Uterine smooth muscle cell (primary cell): Measurements from ENCODE around the gene GSX2. TPM values are rescaled to one million over a fixed set of nuclear protein-coding genes. Genes with fewer than 3 reads are reported as not detected.

ENCODE experiments used
- total RNA-seq: library from RNA; depleted of rRNA; stranded (reverse); fragments of >200 nt; gene quantifications from 2 replicates; pipeline ENCODE4 v1.2.3, GENCODE V29; 2014

GSX2 gene
- 0.12 TPM in 1 of 2 replicates, not detected in the other for total RNA-seq

GRCh38 chr4:54099748-54100574 is at the start of gene GSX2:
GSX2 (plus strand) TSS chr4:54100163; CDS start chr4:54100345, 182 bp downstream.

GRCh38 chr4:54064317-54065111 is 35.4 kb upstream of the GSX2 start, which contains the start of gene CHIC2:
CHIC2 (minus strand) TSS chr4:54064605; CDS start chr4:54064300, 305 bp downstream.

Other genes starting within 250 kb of the GSX2 start
- gene CHIC2, start 35.6 kb upstream of the GSX2 start, total RNA-seq: 43.9 and 50.0 TPM in 2 replicates
- gene PDGFRA, start 129.1 kb downstream of the GSX2 start, total RNA-seq: 152 and 220 TPM in 2 replicates